Colonic mucosa (tissue), 4 donors: ENCODE data around the gene REEP1. TPM values are rescaled to one million over a fixed set of nuclear protein-coding genes. Genes with fewer than 3 reads are reported as not detected.

Experiments
- DNase-seq: peaks from one replicate; pipeline ENCODE4 v3.0.0-alpha.2; 2020
- H3K27ac ChIP-seq: fragments of 200-600 bp; one replicate; pipeline ENCODE4 v1.8.0; 2021
- H3K27me3 ChIP-seq: fragments of 200-600 bp; one replicate; pipeline ENCODE4 v1.8.0; 2021
- H3K36me3 ChIP-seq: fragments of 200-600 bp; one replicate; pipeline ENCODE4 v1.8.0; 2021
- H3K4me1 ChIP-seq: fragments of 200-600 bp; one replicate; pipeline ENCODE4 v1.8.0; 2021; ENCODE audit warnings: mild to moderate bottlenecking
- H3K4me3 ChIP-seq: fragments of 200-600 bp; one replicate; pipeline ENCODE4 v1.8.0; 2021
- H3K9ac ChIP-seq, 2 donors: one replicate each; pipeline ENCODE4 v1.7.0; 2013; ENCODE audit warnings: control low read depth in 2 of 2, low read depth in 2 of 2, low read length in 2 of 2
- H3K9me3 ChIP-seq: fragments of 200-600 bp; one replicate; pipeline ENCODE4 v1.8.0; 2021
- CTCF ChIP-seq: fragments of 200-600 bp; IDR thresholded peaks from one replicate; pipeline ENCODE4 v1.8.0; 2022; ENCODE audit warnings: antibody characterized with exemption, mild to moderate bottlenecking
- intact Hi-C: fragments of 100-400 bp; cut with DNase I; formaldehyde crosslinking; loops from one replicate; pipeline ENCODE4 v1.14.1; 2022
- total RNA-seq, 2 donors: library from RNA; stranded (reverse); fragmentation: NEBNext Ultra II Directional in 1 of 2; extraction: Animal tissue kit (Norgen Biotek cat#: 25700) in 1 of 2; gene quantifications; one replicate each; pipeline ENCODE4 v1.2.1, GENCODE V29; 2021
- donor health status: healthy.
- donor health status: DM: no; HTN: no; CAD: no.
- donor health status: DM: no; HTN: no; CAD: no.

REEP1 gene
- total RNA-seq, 2 donors from 2014 or later: 1.8 to 5.7 TPM

- Histone ChIP-seq H3K9me3 (no peaks in the 10 kb centered on the region), H3K4me1 (no peaks in the 10 kb centered on the region), H3K36me3 (no peaks in the 10 kb centered on the region), H3K4me3 (no peak overlapping the region), H3K27me3 (no peaks in the 10 kb centered on the region), H3K9ac (no peak overlapping the region), H3K27ac (no peak overlapping the region)
- no peak for TF ChIP-seq CTCF
- intact Hi-C loops: no loop called here
- DNase-seq: no peak
Measured at GRCh38 chr2:86313341-86313740, 24.1 kb downstream of the REEP1 start.

GRCh38 chr2:86311879-86312278, 25.5 kb downstream of the REEP1 start:
- TF ChIP-seq CTCF: no peak
- no peaks in the 10 kb centered on the region for H3K4me1 ChIP-seq
- no peaks in the 10 kb centered on the region for H3K36me3 ChIP-seq
- no peak overlapping the region for H3K9ac ChIP-seq
- intact Hi-C loops: no loop called here
- H3K9me3 ChIP-seq: no peaks in the 10 kb centered on the region
- H3K27me3 ChIP-seq: no peaks in the 10 kb centered on the region
- no peak overlapping the region for H3K4me3 ChIP-seq
- H3K27ac ChIP-seq: no peak overlapping the region
- no peak for DNase-seq

- Histone ChIP-seq H3K9me3 (no peaks in the 10 kb centered on the region), H3K27ac (no peak overlapping the region), H3K4me3 (no peak overlapping the region), H3K27me3 (no peaks in the 10 kb centered on the region), H3K36me3 (no peaks in the 10 kb centered on the region), H3K4me1 (no peaks in the 10 kb centered on the region), H3K9ac (no peak overlapping the region)
- TF ChIP-seq CTCF: no peak
- intact Hi-C loops: no loop called here
- no peak for DNase-seq
Measured at GRCh38 chr2:86309966-86310365, 27.5 kb downstream of the REEP1 start.

- no peak for DNase-seq
Measured at GRCh38 chr2:86308984-86309695, 28.3 kb downstream of the REEP1 start.

GRCh38 chr2:86308356-86308755, 29.1 kb downstream of the REEP1 start:
- Histone ChIP-seq H3K27me3 (no peaks in the 10 kb centered on the region), H3K27ac (no peak overlapping the region), H3K4me1 (no peaks in the 10 kb centered on the region), H3K36me3 (no peaks in the 10 kb centered on the region), H3K4me3 (no peak overlapping the region), H3K9ac (no peak overlapping the region), H3K9me3 (no peaks in the 10 kb centered on the region)
- intact Hi-C loops: no loop called here
- no peak for TF ChIP-seq CTCF
- no peak for DNase-seq

More at GRCh38 chr2:86308984-86309695, 28.3 kb downstream of the REEP1 start:
- intact Hi-C loops: no loop called here
- Histone ChIP-seq H3K4me3 (no peak overlapping the region), H3K27ac (no peak overlapping the region), H3K27me3 (no peaks in the 10 kb centered on the region), H3K4me1 (no peaks in the 10 kb centered on the region), H3K9ac (no peak overlapping the region), H3K36me3 (no peaks in the 10 kb centered on the region), H3K9me3 (no peaks in the 10 kb centered on the region)
- TF ChIP-seq CTCF: no peak
